Measurements from ENCODE around the gene RPL18A.

DNA sequence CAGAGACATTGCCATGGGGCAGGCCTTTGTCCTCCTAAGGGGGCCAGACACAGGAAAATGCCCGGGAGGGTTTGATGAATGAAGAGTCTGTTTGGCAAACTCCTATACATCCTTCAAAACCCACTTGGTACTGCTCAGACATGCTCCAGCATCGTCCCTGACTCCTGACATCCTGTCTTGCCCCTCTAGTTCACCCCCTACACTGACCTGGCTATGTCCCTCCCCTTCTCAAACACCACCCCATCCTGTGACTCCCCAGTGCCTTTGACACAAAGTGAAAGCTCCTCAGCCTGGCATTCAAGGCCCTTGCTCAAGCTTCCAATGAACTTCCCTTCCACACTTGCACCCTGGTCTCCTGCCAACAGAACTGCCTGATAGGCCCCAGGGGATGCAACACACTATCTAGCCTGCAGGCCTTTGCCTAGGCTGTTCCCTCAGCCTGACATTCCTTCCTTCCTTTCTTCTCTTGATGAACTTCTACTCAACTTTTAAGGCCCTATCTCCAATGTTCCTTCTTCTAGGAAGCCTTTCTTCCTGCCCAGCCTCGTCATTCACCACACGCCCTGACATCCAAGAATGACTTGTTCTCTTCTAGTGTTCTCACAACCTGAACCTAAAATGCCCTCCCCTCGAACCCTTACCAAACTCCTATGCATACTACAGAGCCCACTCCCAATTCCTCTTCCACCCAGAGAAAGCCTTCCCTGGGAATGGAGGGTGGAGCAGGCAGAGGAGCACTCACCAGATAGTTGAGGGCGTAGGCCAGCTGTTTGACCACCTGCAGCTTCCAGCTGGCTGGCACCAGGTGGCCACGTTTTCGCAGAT lies 24.3 kb upstream of the RPL18A start:
- TF ChIP-seq CTCF (conservative IDR thresholded peaks at IDR 0.05; ENCODE audit: low read depth, low read length) = no peak
- TF ChIP-seq EZH2 (IDR thresholded peaks at IDR 0.05; ENCODE audit: low read length, unreplicated experiment) = no peak

Measured in PC-3 (cell line).